ENCODE measurements around the gene GARRE1.

DNA sequence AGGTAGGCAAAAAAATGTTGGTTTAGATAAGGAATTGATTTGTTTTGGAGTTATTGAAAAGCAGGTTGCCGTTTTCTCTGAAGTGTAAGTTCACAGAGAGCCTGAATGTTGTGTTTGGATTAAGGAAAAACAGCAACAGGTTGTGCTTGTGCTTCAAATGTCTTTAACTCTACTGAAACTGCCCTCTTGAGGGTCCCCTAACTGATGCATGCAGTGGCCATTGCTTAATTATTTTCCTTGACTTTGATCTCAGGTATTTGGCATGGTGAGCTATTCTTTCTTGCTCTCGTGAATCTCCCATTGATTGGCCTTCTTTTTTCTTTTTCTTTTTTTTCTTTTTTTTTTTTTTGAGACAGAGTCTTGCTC, 3.2 kb downstream of the GARRE1 start:
- TF ChIP-seq MAX (IDR thresholded peaks at IDR 0.05; ENCODE audit: insufficient read depth, insufficient read length) = no peak
- no peak for TF ChIP-seq CTCF (IDR thresholded peaks at IDR 0.05; ENCODE audit: extremely low read depth in 1 of 2, insufficient read depth in 1 of 2, low read depth in 1 of 2, low read length in 2 of 2)
- no peak for TF ChIP-seq POLR2A (IDR thresholded peaks at IDR 0.05; ENCODE audit: low read depth, low read length)
- no peak for TF ChIP-seq EZH2 (IDR thresholded peaks at IDR 0.05; ENCODE audit: borderline replicate concordance, low read depth, low read length, severe bottlenecking)
- no peak for TF ChIP-seq POLR2AphosphoS5 (IDR thresholded peaks at IDR 0.05; ENCODE audit: insufficient read depth, low read depth, low read length)
- TF ChIP-seq MYC (IDR thresholded peaks at IDR 0.05; ENCODE audit: low read depth, low read length) = no peak
- TF ChIP-seq JUN (IDR thresholded peaks at IDR 0.05; ENCODE audit: borderline replicate concordance, insufficient read depth, insufficient read length, low read depth) = no peak
